GM12873 (cell line): Measurements from ENCODE around the gene CPT1A.
A peak's percentile ranks its signal among the peaks of the same experiment; 100 is the strongest.

ENCODE experiments used
- TF ChIP-seq, protein P1 (sequence below): IDR thresholded peaks from 2 replicates; pipeline ENCODE4 v1.5.1; 2012; ENCODE audit warnings: low read depth, mild to moderate bottlenecking, moderate library complexity, low read length, control low read depth; ENCODE audit not compliant: insufficient read depth; ENCODE audit errors: missing control alignments

Gene CPT1A

DNA sequence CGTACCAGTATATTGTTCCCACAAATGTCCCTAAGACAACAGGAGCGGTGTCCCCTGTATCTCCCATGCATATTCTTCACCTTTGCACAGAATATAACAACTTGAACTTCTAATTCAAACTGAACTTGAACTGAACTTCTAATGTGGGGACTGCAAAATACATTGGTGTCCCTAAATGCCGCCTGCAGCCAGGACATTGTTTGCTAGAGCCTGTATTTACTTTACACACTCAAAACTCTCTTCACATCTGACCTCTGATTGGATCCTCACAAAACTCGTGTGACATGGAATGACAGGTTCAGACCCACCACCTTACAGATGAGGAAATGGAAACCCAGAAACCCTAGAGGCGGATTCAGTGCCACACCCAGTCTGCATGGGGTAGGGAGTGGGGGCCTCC, 6.4 kb downstream of the CPT1A start:
- TF ChIP-seq, protein P1, sequence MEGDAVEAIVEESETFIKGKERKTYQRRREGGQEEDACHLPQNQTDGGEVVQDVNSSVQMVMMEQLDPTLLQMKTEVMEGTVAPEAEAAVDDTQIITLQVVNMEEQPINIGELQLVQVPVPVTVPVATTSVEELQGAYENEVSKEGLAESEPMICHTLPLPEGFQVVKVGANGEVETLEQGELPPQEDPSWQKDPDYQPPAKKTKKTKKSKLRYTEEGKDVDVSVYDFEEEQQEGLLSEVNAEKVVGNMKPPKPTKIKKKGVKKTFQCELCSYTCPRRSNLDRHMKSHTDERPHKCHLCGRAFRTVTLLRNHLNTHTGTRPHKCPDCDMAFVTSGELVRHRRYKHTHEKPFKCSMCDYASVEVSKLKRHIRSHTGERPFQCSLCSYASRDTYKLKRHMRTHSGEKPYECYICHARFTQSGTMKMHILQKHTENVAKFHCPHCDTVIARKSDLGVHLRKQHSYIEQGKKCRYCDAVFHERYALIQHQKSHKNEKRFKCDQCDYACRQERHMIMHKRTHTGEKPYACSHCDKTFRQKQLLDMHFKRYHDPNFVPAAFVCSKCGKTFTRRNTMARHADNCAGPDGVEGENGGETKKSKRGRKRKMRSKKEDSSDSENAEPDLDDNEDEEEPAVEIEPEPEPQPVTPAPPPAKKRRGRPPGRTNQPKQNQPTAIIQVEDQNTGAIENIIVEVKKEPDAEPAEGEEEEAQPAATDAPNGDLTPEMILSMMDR = no peak

- TF ChIP-seq, protein P1 = no peak
Observed at GRCh38 chr11:68832476-68833181, 9.1 kb downstream of the CPT1A start.

DNA sequence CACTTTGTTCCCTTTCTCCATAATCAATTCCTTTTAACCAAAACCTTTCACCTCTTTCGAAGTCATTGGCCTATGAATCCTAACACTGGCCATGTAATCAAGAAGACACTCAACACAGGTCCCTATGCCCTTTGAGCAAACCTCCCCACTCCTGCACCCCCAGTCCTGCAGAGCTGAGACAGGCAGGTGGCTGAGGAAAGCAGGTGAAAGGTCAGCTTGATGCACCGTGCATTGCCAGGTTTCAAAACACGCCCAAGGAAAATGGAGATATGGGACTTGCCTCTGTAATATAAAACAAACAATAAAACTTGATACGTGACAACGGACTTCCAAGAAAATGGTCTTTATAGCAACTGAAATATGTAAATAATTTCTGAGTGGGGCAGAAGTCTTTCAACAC, 10.6 kb downstream of the CPT1A start:
- TF ChIP-seq, protein P1 = no peak

- TF ChIP-seq, protein P1 = no peak
Observed at GRCh38 chr11:68829581-68829980, 12.1 kb downstream of the CPT1A start.

DNA sequence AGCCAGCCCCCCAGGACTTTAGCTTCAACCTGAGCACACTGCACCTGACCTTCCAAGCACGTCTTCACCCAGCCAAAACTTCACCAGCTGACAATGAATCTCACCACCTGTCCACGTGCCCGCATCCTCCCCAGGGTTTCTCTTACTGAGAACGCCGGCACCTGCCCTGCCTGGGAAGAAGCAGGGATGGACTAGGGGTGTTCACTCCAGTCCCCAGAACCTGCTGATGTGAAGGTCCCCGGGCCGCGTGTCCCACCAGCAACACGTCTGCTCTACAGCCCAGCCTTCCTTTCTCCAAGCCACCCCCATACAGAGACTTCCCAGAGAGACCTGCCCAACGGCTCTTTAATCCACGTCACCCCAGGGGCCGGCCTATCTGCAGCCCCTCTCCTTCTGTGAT, 12.8 kb downstream of the CPT1A start:
- TF ChIP-seq, protein P1 = no peak

- TF ChIP-seq, protein P1 = no peak
Observed at GRCh38 chr11:68828155-68828931, 13.4 kb downstream of the CPT1A start.

DNA sequence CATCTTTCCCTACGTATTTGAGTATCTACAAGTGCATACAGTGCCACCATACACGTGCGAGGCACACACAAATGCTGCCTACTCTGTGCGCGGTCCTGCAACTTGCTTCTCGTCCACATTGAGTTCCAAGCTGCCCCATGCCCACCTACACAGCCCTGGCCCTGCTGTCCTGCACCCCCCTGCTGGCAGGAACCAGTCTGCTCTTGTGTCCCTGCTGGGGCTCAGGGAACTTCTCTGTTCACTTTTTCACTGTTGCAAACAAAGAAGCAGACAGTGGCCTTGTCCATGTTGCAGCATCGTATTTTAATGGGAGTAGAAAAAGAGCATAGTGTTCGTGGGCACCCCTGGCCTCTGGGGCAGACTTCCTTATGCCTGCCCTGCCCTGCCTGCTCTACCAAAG, 14.0 kb downstream of the CPT1A start:
- TF ChIP-seq, protein P1 = peak; percentile 36
